ENCODE results near the gene IBA57. TPM values are rescaled to one million over a fixed set of nuclear protein-coding genes. Genes with fewer than 3 reads are reported as not detected.

Gene IBA57
- total and polyA plus RNA-seq, 4 donors = 0.95 to 11.1 (median 4.8) TPM

- Histone ChIP-seq H3K4me1 (ENCODE audit: control insufficient read depth in 1 of 2, insufficient read depth in 2 of 2, low read length in 2 of 2) (no peaks in the 10 kb centered on the region), H3K36me3 (ENCODE audit: control insufficient read depth in 1 of 2, insufficient read depth in 2 of 2, low read length in 1 of 2) (no peaks in the 10 kb centered on the region), H3K27ac (ENCODE audit: low read depth in 1 of 2, low read length in 2 of 2) (no peak overlapping the region), H3K27me3 (ENCODE audit: control insufficient read depth in 1 of 2, insufficient read depth in 2 of 2, low read length in 1 of 2) (no peaks in the 10 kb centered on the region), H3K9me3 (ENCODE audit: control insufficient read depth, low read length) (no peaks in the 10 kb centered on the region), H3K4me3 (ENCODE audit: low read length in 2 of 2) (no peak overlapping the region)
- ATAC-seq (ENCODE audit: low FRiP score) (no peak), DNase-seq (peak; percentile 43 to 74)
- intact Hi-C loops (cut with DNase I) = no loop called here
- WGBS, 2 donors = 59 to 60% methylated on average over 38 to 43 of the region's 43 CpGs
These were observed 7.9 kb upstream of the IBA57 start for GRCh38 chr1:228157729-228158126.

GRCh38 chr1:228158151-228159007 is 7.2 kb upstream of the IBA57 start:
- H3K36me3 ChIP-seq (ENCODE audit: control insufficient read depth in 1 of 2, insufficient read depth in 2 of 2, low read length in 1 of 2) = no peaks in the 10 kb centered on the region
- H3K9me3 ChIP-seq (ENCODE audit: control insufficient read depth, low read length) = no peaks in the 10 kb centered on the region
- 13 to 19% methylated on average over 58 to 98 of the region's 98 CpGs for WGBS, 2 donors
- no peaks in the 10 kb centered on the region for H3K4me1 ChIP-seq (ENCODE audit: control insufficient read depth in 1 of 2, insufficient read depth in 2 of 2, low read length in 2 of 2)
- no peak overlapping the region for H3K4me3 ChIP-seq (ENCODE audit: low read length in 2 of 2)
- ATAC-seq (ENCODE audit: low FRiP score) (no peak), DNase-seq (peak; percentile 43 to 72)
- no peaks in the 10 kb centered on the region for H3K27me3 ChIP-seq (ENCODE audit: control insufficient read depth in 1 of 2, insufficient read depth in 2 of 2, low read length in 1 of 2)
- intact Hi-C loops (cut with DNase I) = no loop called here
- no peak overlapping the region for H3K27ac ChIP-seq (ENCODE audit: low read depth in 1 of 2, low read length in 2 of 2)

- DNase-seq = peak; percentile 40 to 68
- intact Hi-C loops (cut with DNase I) = no loop called here
- no peaks in the 10 kb centered on the region for H3K36me3 ChIP-seq (ENCODE audit: control insufficient read depth in 1 of 2, insufficient read depth in 2 of 2, low read length in 1 of 2)
- no peak overlapping the region for H3K4me3 ChIP-seq (ENCODE audit: low read length in 2 of 2)
- ATAC-seq (ENCODE audit: low FRiP score) = no peak
- no peaks in the 10 kb centered on the region for H3K9me3 ChIP-seq (ENCODE audit: control insufficient read depth, low read length)
- H3K27me3 ChIP-seq (ENCODE audit: control insufficient read depth in 1 of 2, insufficient read depth in 2 of 2, low read length in 1 of 2) = no peaks in the 10 kb centered on the region
- 75 to 78% methylated on average over 14 of the region's 14 CpGs for WGBS, 2 donors
- no peak overlapping the region for H3K27ac ChIP-seq (ENCODE audit: low read depth in 1 of 2, low read length in 2 of 2)
- H3K4me1 ChIP-seq (ENCODE audit: control insufficient read depth in 1 of 2, insufficient read depth in 2 of 2, low read length in 2 of 2) = no peaks in the 10 kb centered on the region
These were observed 6.5 kb upstream of the IBA57 start for GRCh38 chr1:228159008-228159665.

- no peak for ATAC-seq (ENCODE audit: low FRiP score)
- Histone ChIP-seq H3K9me3 (ENCODE audit: control insufficient read depth, low read length) (no peaks in the 10 kb centered on the region), H3K27me3 (ENCODE audit: control insufficient read depth in 1 of 2, insufficient read depth in 2 of 2, low read length in 1 of 2) (no peaks in the 10 kb centered on the region), H3K4me3 (ENCODE audit: low read length in 2 of 2) (no peak overlapping the region), H3K4me1 (ENCODE audit: control insufficient read depth in 1 of 2, insufficient read depth in 2 of 2, low read length in 2 of 2) (no peaks in the 10 kb centered on the region), H3K27ac (ENCODE audit: low read depth in 1 of 2, low read length in 2 of 2) (no peak overlapping the region), H3K36me3 (ENCODE audit: control insufficient read depth in 1 of 2, insufficient read depth in 2 of 2, low read length in 1 of 2) (no peaks in the 10 kb centered on the region)
- intact Hi-C loops (cut with DNase I) = loop anchor here in 1 of 2 donors (10.0 kb wide), 1 partner anchor 375 kb away; no protein-coding TSS in a partner anchor
- DNase-seq = peak; percentile 42 to 53
- WGBS, 2 donors = 81% methylated on average over 13 to 15 of the region's 15 CpGs
These were observed 5.3 kb upstream of the IBA57 start for GRCh38 chr1:228160201-228160761.

GRCh38 chr1:228161362-228161761 is 4.2 kb upstream of the IBA57 start:
- H3K4me3 ChIP-seq (ENCODE audit: low read length in 2 of 2) = no peak overlapping the region
- intact Hi-C loops (cut with DNase I) = loop anchor here in 1 of 2 donors (10.0 kb wide), 1 partner anchor 377 kb away; no protein-coding TSS in a partner anchor
- H3K27ac ChIP-seq (ENCODE audit: low read depth in 1 of 2, low read length in 2 of 2) = no peak overlapping the region
- ATAC-seq (ENCODE audit: low FRiP score) (no peak), DNase-seq (no peak)
- 53 to 58% methylated on average over 6 to 7 of the region's 7 CpGs for WGBS, 2 donors
- no peaks in the 10 kb centered on the region for H3K36me3 ChIP-seq (ENCODE audit: control insufficient read depth in 1 of 2, insufficient read depth in 2 of 2, low read length in 1 of 2)
- no peaks in the 10 kb centered on the region for H3K4me1 ChIP-seq (ENCODE audit: control insufficient read depth in 1 of 2, insufficient read depth in 2 of 2, low read length in 2 of 2)
- H3K9me3 ChIP-seq (ENCODE audit: control insufficient read depth, low read length) = no peaks in the 10 kb centered on the region
- H3K27me3 ChIP-seq (ENCODE audit: control insufficient read depth in 1 of 2, insufficient read depth in 2 of 2, low read length in 1 of 2) = no peaks in the 10 kb centered on the region

GRCh38 chr1:228161866-228162265 is 3.7 kb upstream of the IBA57 start:
- WGBS, 2 donors = 78% methylated on average over 9 of the region's 9 CpGs
- H3K4me3 ChIP-seq (ENCODE audit: low read length in 2 of 2) = no peak overlapping the region
- H3K27ac ChIP-seq (ENCODE audit: low read depth in 1 of 2, low read length in 2 of 2) = no peak overlapping the region
- H3K4me1 ChIP-seq (ENCODE audit: control insufficient read depth in 1 of 2, insufficient read depth in 2 of 2, low read length in 2 of 2) = no peaks in the 10 kb centered on the region
- no peaks in the 10 kb centered on the region for H3K27me3 ChIP-seq (ENCODE audit: control insufficient read depth in 1 of 2, insufficient read depth in 2 of 2, low read length in 1 of 2)
- no peak for ATAC-seq (ENCODE audit: low FRiP score)
- intact Hi-C loops (cut with DNase I) = loop anchor here in 1 of 2 donors (10.0 kb wide), 1 partner anchor 377 kb away; no protein-coding TSS in a partner anchor
- no peak for DNase-seq
- no peaks in the 10 kb centered on the region for H3K9me3 ChIP-seq (ENCODE audit: control insufficient read depth, low read length)
- no peaks in the 10 kb centered on the region for H3K36me3 ChIP-seq (ENCODE audit: control insufficient read depth in 1 of 2, insufficient read depth in 2 of 2, low read length in 1 of 2)

- Histone ChIP-seq H3K4me3 (ENCODE audit: low read length in 2 of 2) (no peak overlapping the region), H3K36me3 (ENCODE audit: control insufficient read depth in 1 of 2, insufficient read depth in 2 of 2, low read length in 1 of 2) (no peaks in the 10 kb centered on the region), H3K27me3 (ENCODE audit: control insufficient read depth in 1 of 2, insufficient read depth in 2 of 2, low read length in 1 of 2) (no peaks in the 10 kb centered on the region), H3K9me3 (ENCODE audit: control insufficient read depth, low read length) (no peaks in the 10 kb centered on the region), H3K4me1 (ENCODE audit: control insufficient read depth in 1 of 2, insufficient read depth in 2 of 2, low read length in 2 of 2) (no peaks in the 10 kb centered on the region), H3K27ac (ENCODE audit: low read depth in 1 of 2, low read length in 2 of 2) (no peak overlapping the region)
- intact Hi-C loops (cut with DNase I) = loop anchor here in 1 of 2 donors (10.0 kb wide), 1 partner anchor 378 kb away; no protein-coding TSS in a partner anchor
- ATAC-seq (ENCODE audit: low FRiP score) (no peak), DNase-seq (no peak)
- WGBS, 2 donors = 34% methylated on average over 13 to 14 of the region's 14 CpGs
These were observed 3.2 kb upstream of the IBA57 start for GRCh38 chr1:228162286-228163006.

GRCh38 chr1:228163007-228163753 is 2.4 kb upstream of the IBA57 start:
- WGBS, 2 donors = 50 to 53% methylated on average over 30 of the region's 30 CpGs
- intact Hi-C loops (cut with DNase I) = loop anchor here in 1 of 2 donors (10.0 kb wide), 1 partner anchor 378 kb away; no protein-coding TSS in a partner anchor
- H3K4me3 ChIP-seq (ENCODE audit: low read length in 2 of 2) = no peak overlapping the region
- no peak for ATAC-seq (ENCODE audit: low FRiP score)
- no peaks in the 10 kb centered on the region for H3K4me1 ChIP-seq (ENCODE audit: control insufficient read depth in 1 of 2, insufficient read depth in 2 of 2, low read length in 2 of 2)
- H3K27me3 ChIP-seq (ENCODE audit: control insufficient read depth in 1 of 2, insufficient read depth in 2 of 2, low read length in 1 of 2) = no peaks in the 10 kb centered on the region
- H3K27ac ChIP-seq (ENCODE audit: low read depth in 1 of 2, low read length in 2 of 2) = no peak overlapping the region
- no peak for DNase-seq
- H3K36me3 ChIP-seq (ENCODE audit: control insufficient read depth in 1 of 2, insufficient read depth in 2 of 2, low read length in 1 of 2) = no peaks in the 10 kb centered on the region
- no peaks in the 10 kb centered on the region for H3K9me3 ChIP-seq (ENCODE audit: control insufficient read depth, low read length)
